Brain microvascular endothelial cell (primary cell): ENCODE results near the gene STX16.

Source experiments
- DNase-seq: peaks from one replicate; pipeline ENCODE4 v3.0.0-alpha.2; 2020
- H3K27ac ChIP-seq: fragments of 250-450 bp; sonication (Bioruptor Pico); 2 replicates; pipeline ENCODE4 v1.5.1; 2020; ENCODE audit warnings: mild to moderate bottlenecking, moderate library complexity
- H3K27me3 ChIP-seq: fragments of 250-450 bp; sonication (Bioruptor Pico); replicated peaks from 2 replicates; pipeline ENCODE4 v1.5.1; 2020; ENCODE audit warnings: mild to moderate bottlenecking
- H3K36me3 ChIP-seq: fragments of 250-450 bp; sonication (Bioruptor Pico); replicated peaks from 2 replicates; pipeline ENCODE4 v1.5.1; 2020; ENCODE audit warnings: mild to moderate bottlenecking
- H3K4me3 ChIP-seq: 2 replicates; pipeline ENCODE4 v1.5.1; 2011; ENCODE audit warnings: low read depth, mild to moderate bottlenecking, control low read depth, low read length, moderate library complexity
- CTCF ChIP-seq: IDR thresholded peaks from 2 replicates; pipeline ENCODE4 v1.5.1; 2011; ENCODE audit warnings: low read depth, mild to moderate bottlenecking, moderate library complexity, low read length, control low read depth, inconsistent platforms; ENCODE audit errors: missing control alignments
- in situ Hi-C: cut with HindIII; loops from 2 replicates; pipeline ENCODE4 v1.10.0; 2017; ENCODE audit warnings: low sequenced_read_pairs, low pct_ligation_motif_present

The STX16 gene

DNA sequence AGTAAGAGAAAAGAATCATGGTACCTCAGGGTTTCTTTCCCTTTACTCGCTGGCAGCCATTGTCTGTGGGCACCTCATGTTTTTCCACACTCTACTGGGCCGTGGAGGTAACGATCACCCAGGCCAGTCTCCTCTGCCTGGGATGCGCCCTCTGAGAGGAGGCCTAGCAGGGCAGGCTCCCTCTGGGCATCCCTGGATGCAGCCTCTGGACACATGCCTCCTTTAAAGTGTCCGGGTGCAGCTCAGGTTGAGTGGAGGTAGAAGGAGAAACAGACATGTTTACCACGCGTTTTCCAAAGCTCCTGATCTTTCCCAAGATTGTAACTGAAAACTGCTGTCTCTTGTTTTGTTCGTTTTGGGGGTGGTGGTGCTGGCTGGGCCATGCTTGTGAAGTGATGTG, 27.7 kb downstream of the STX16 start:
- TF ChIP-seq CTCF, result no peak
- DNase-seq, result no peak
- Histone ChIP-seq H3K36me3 (peaks cover 24% of the 10 kb centered on the region), H3K4me3 (no peak overlapping the region), H3K27ac (no peak overlapping the region), H3K27me3 (no peaks in the 10 kb centered on the region)
- in situ Hi-C loops, result no loop called here

DNA sequence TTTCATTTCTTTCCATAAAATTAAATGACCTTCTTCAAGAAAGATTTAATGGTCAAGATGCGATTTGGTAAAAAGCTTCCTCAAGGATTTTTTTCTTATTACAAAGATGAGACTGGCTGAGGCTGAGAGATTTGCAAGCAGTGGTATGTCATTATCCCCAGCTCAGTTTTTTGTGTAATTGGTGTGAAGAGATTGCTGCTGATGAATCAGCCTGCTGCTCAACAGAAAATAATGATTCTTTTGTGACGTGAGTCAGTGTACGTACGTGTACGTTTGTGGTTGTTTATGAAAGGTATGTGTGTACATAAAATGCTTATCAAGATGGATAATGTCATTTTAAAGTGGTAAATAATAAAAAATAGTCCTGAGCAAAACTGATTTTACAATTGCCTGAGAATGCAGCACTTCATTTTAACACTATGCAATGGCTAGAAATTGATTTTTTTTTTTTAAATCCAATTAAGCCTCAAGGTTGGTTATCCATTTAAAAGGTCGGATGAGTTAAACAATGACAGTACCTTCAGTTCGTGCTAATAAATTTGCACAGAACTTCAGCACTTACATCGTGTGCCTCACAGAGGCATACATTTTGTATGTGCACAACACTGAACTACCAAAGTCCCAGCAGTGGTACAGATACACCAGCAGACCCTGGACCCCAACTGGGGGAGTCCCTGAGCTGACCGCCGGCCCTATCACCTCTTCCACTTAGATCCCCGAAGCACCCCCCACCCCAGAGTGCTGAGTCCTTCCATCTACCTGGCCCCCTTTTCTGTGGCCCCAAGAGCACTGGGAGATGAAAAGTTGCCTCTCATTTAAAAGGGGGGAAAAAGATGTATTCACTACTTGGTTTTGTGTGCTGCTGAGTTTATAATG, 31.8 kb downstream of the STX16 start:
- no peak overlapping the region for H3K4me3 ChIP-seq
- no peaks in the 10 kb centered on the region for H3K27me3 ChIP-seq
- no peak for TF ChIP-seq CTCF
- no peak overlapping the region for H3K27ac ChIP-seq
- peaks cover 11% of the 10 kb centered on the region for H3K36me3 ChIP-seq
- in situ Hi-C loops, result no loop called here
- DNase-seq, result no peak

- Histone ChIP-seq H3K27me3 (no peaks in the 10 kb centered on the region), H3K27ac (no peak overlapping the region), H3K36me3 (peaks cover 11% of the 10 kb centered on the region), H3K4me3 (no peak overlapping the region)
- TF ChIP-seq CTCF, result no peak
- DNase-seq, result no peak
- in situ Hi-C loops, result no loop called here
Measured at GRCh38 chr20:58684291-58684690, 33.2 kb downstream of the STX16 start.

DNA sequence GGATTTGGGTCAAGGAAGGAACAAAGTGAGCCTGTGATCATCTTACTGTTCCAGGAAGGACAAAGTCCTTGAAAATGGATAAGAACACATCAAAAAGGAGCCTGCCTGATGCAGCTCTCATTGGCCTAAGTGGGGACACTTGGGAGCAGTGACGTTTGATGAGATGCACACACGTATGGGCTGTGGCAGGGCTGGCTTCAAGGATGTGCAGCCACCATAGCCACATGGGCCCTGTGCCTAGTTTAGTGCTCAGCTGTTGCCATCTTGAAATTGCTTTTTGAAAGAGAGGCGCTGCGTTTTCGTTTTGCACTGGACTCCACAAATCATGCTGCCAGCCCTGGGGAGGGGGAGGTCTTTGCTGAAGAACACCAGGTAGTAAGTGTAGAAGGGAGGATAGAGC, 34.9 kb downstream of the STX16 start:
- in situ Hi-C loops, result no loop called here
- no peak for TF ChIP-seq CTCF
- H3K27ac ChIP-seq, result no peak overlapping the region
- H3K36me3 ChIP-seq, result no peaks in the 10 kb centered on the region
- H3K27me3 ChIP-seq, result no peaks in the 10 kb centered on the region
- no peak overlapping the region for H3K4me3 ChIP-seq
- no peak for DNase-seq

DNA sequence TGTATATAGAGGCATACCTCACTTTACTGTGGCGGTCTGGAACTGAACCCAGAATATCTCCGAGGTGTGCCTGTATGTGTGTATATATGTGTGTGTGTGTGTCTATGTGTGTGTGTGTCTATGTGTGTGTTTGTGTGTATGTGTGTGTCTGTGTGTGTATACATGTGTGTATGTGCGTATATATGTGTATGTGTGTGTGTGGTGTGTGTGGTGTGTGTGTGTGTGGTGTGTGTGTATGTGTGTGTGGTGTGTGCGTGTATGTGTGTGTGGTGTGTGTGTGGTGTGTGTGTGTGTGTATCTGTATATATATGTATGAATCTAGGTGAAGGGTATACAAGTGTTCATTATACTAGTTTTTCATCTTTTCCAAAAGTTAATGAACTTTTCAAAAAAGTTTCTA, 37.3 kb downstream of the STX16 start:
- in situ Hi-C loops, result no loop called here

More for the DNA sequence above, 37.3 kb downstream of the STX16 start:
- no peak for TF ChIP-seq CTCF
- Histone ChIP-seq H3K27me3 (no peaks in the 10 kb centered on the region), H3K27ac (no peak overlapping the region), H3K4me3 (no peak overlapping the region), H3K36me3 (no peaks in the 10 kb centered on the region)
- no peak for DNase-seq
